ENCODE results near the gene CEP112. TPM values are rescaled to one million over a fixed set of nuclear protein-coding genes. Genes with fewer than 3 reads are reported as not detected.

Gene CEP112
- total RNA-seq, 1 experiment from 2014 or later = 9.5 TPM

DNA sequence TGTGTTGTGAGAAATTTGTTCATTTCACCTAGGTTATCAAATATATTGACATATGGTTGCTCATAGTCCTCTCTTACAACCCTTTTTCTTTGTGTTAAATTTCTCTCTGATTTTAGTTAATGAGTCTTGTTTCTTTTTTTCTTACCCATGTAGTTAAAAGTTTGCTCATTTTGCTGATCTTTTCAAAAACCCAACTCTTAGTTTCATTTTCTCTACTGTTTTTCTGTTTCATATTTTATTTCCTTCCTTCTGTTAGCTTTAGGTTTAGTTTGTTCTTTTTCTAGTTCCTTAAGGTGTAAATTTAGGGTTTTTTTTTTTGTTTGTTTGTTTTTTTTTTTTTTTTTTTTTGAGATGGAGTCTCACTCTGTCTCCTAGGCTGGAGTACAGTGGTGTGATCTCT is 42.4 kb downstream of the CEP112 start:
- POLR2A ChIA-PET = interaction anchor here (0.6 to 0.7 kb wide), 2 partner anchors 87 to 1559 kb away, joined by 5 to 7 read pairs; no protein-coding TSS in a partner anchor
- H3K9me3 ChIP-seq (ENCODE audit: control insufficient read depth, insufficient read depth, low read depth, low read length) = no peaks in the 10 kb centered on the region
- no peaks in the 10 kb centered on the region for H3K36me3 ChIP-seq (ENCODE audit: control insufficient read depth, insufficient read depth, low read length)
- H3K4me1 ChIP-seq (ENCODE audit: control insufficient read depth, insufficient read depth, low read length) = no peaks in the 10 kb centered on the region
- in situ Hi-C loops (cut with HindIII; ENCODE audit: low pct_unique_long_range_greater_than_20kb, low sequenced_read_pairs) = no loop called here
- no peaks in the 10 kb centered on the region for H3K27me3 ChIP-seq (ENCODE audit: control insufficient read depth, insufficient read depth, low read length)
- TF ChIP-seq SIN3A (IDR thresholded peaks at IDR 0.05; ENCODE audit: borderline replicate concordance, insufficient read depth, low read depth, low read length) (no peak), REST (IDR thresholded peaks at IDR 0.05; ENCODE audit: insufficient read depth in 1 of 2, low read depth in 2 of 2, low read length in 1 of 2) (no peak), POLR2AphosphoS5 (IDR thresholded peaks at IDR 0.05; ENCODE audit: low read depth, low read length) (no peak), TCF7L2 (IDR thresholded peaks at IDR 0.05; ENCODE audit: low read depth, low read length) (no peak)
- TF ChIP-seq, protein P1, sequence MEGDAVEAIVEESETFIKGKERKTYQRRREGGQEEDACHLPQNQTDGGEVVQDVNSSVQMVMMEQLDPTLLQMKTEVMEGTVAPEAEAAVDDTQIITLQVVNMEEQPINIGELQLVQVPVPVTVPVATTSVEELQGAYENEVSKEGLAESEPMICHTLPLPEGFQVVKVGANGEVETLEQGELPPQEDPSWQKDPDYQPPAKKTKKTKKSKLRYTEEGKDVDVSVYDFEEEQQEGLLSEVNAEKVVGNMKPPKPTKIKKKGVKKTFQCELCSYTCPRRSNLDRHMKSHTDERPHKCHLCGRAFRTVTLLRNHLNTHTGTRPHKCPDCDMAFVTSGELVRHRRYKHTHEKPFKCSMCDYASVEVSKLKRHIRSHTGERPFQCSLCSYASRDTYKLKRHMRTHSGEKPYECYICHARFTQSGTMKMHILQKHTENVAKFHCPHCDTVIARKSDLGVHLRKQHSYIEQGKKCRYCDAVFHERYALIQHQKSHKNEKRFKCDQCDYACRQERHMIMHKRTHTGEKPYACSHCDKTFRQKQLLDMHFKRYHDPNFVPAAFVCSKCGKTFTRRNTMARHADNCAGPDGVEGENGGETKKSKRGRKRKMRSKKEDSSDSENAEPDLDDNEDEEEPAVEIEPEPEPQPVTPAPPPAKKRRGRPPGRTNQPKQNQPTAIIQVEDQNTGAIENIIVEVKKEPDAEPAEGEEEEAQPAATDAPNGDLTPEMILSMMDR (IDR thresholded peaks at IDR 0.05) = no peak
- BruUV-seq (replicated peaks) = no TSS peak
- DNase-seq (ENCODE audit: low read depth, low spot score) = no peak
- H3K27ac ChIP-seq (ENCODE audit: low read length) = no peak overlapping the region
- CTCF ChIA-PET = no interaction called here
- no peak overlapping the region for H3K4me3 ChIP-seq (ENCODE audit: low read depth in 2 of 2, low read length in 2 of 2)
- no peak for ATAC-seq
- intact Hi-C loops (cut with micrococcal nuclease; ENCODE audit: unreplicated experiment) = no loop called here

DNA sequence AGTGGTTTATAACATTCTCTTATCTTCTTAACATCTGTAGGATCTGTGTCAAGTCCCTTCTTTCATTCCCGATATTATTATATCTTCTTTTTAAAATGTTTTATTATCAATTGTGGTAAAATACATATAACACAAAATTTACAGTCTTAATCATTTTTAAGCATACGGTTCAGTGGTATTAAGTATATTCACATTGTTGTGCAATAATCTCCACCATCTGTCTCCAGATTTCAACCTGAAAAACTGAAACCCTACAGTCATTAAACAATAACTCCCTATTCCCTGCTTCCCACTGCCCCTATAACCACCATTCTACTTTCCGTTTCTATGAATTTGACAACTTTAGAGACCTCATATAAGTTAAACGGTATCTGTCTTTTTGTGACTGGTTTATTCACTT is 45.5 kb downstream of the CEP112 start:
- intact Hi-C loops (cut with micrococcal nuclease; ENCODE audit: unreplicated experiment) = no loop called here
- TF ChIP-seq TCF7L2 (IDR thresholded peaks at IDR 0.05; ENCODE audit: low read depth, low read length) = no peak
- TF ChIP-seq POLR2AphosphoS5 (IDR thresholded peaks at IDR 0.05; ENCODE audit: low read depth, low read length) = no peak
- TF ChIP-seq, protein P1 (IDR thresholded peaks at IDR 0.05) = no peak
- TF ChIP-seq SIN3A (IDR thresholded peaks at IDR 0.05; ENCODE audit: borderline replicate concordance, insufficient read depth, low read depth, low read length) = no peak
- TF ChIP-seq REST (IDR thresholded peaks at IDR 0.05; ENCODE audit: insufficient read depth in 1 of 2, low read depth in 2 of 2, low read length in 1 of 2) = no peak
- no peak for ATAC-seq
- Histone ChIP-seq H3K4me3 (ENCODE audit: low read depth in 2 of 2, low read length in 2 of 2) (no peak overlapping the region), H3K27ac (ENCODE audit: low read length) (no peak overlapping the region), H3K9me3 (ENCODE audit: control insufficient read depth, insufficient read depth, low read depth, low read length) (no peaks in the 10 kb centered on the region), H3K4me1 (ENCODE audit: control insufficient read depth, insufficient read depth, low read length) (no peaks in the 10 kb centered on the region), H3K36me3 (ENCODE audit: control insufficient read depth, insufficient read depth, low read length) (no peaks in the 10 kb centered on the region), H3K27me3 (ENCODE audit: control insufficient read depth, insufficient read depth, low read length) (no peaks in the 10 kb centered on the region)
- in situ Hi-C loops (cut with HindIII; ENCODE audit: low pct_unique_long_range_greater_than_20kb, low sequenced_read_pairs) = no loop called here
- POLR2A ChIA-PET = no interaction called here
- DNase-seq (ENCODE audit: low read depth, low spot score) = no peak
- CTCF ChIA-PET = no interaction called here
- no TSS peak for BruUV-seq (replicated peaks)
